SJSA1 (cell line): ENCODE data around the gene GRID1. TPM values are rescaled to one million over a fixed set of nuclear protein-coding genes. Genes with fewer than 3 reads are reported as not detected.

Experiments
- DNase-seq, 2 experiments: peaks; one replicate each; pipeline ENCODE4 v3.0.0-alpha.2; 2015 to 2020; ENCODE audit warnings: low spot score in 2 of 2, low read depth in 1 of 2
- H3K27ac ChIP-seq: fragments of 250-450 bp; sonication (Bioruptor Pico); 2 replicates; pipeline ENCODE4 v1.5.1; 2020; ENCODE audit warnings: mild to moderate bottlenecking, moderate library complexity
- H3K27me3 ChIP-seq: fragments of 250-450 bp; sonication (Bioruptor Pico); replicated peaks from 2 replicates; pipeline ENCODE4 v1.5.1; 2020; ENCODE audit warnings: mild to moderate bottlenecking, moderate library complexity
- H3K36me3 ChIP-seq: fragments of 250-450 bp; sonication (Bioruptor Pico); 2 replicates; pipeline ENCODE4 v1.5.1; 2020; ENCODE audit warnings: mild to moderate bottlenecking
- H3K4me1 ChIP-seq: fragments of 250-450 bp; sonication (Bioruptor Pico); replicated peaks from 2 replicates; pipeline ENCODE4 v1.6.1; 2021; ENCODE audit warnings: mild to moderate bottlenecking
- H3K4me3 ChIP-seq: fragments of 250-450 bp; sonication (Bioruptor Pico); 2 replicates; pipeline ENCODE4 v1.5.1; 2020; ENCODE audit warnings: mild to moderate bottlenecking
- H3K9me3 ChIP-seq: fragments of 250-450 bp; sonication (Bioruptor Pico); replicated peaks from 2 replicates; pipeline ENCODE4 v1.5.1; 2020; ENCODE audit warnings: mild to moderate bottlenecking
- total RNA-seq: library from RNA; depleted of rRNA; stranded (reverse); fragments of >200 nt; shearing (Covaris generic); gene quantifications from 2 replicates; pipeline ENCODE4 v1.2.3, GENCODE V29; 2014

GRID1 gene
- total RNA-seq, 1 experiment from 2014 or later: 0.05 TPM

DNA sequence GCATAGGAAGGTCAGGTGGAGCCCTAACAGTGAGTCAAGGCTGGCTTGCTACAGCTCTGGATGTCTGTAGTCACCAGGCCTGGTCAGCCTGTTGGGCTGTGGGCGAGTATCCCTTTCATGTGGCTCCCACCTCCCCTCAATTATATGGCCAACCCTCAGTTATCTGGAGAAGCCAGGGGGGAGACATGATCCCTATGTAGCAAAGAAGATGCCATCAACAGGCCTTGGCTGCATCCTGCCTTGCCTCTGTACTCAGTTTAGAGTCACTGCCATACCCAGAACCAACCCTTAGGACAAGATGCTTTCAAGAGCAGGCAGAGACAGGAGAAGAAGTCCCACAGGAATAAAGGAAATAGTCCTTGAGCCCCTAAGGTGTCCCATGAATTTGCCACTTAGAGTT lies 763.9 kb downstream of the GRID1 start:
- Histone ChIP-seq H3K27me3 (no peaks in the 10 kb centered on the region), H3K27ac (no peak overlapping the region), H3K4me1 (peaks cover 16% of the 10 kb centered on the region), H3K36me3 (no peaks in the 10 kb centered on the region), H3K4me3 (no peak overlapping the region), H3K9me3 (no peaks in the 10 kb centered on the region)
- peak in 1 of 2 experiments; percentile 19 for DNase-seq

DNA sequence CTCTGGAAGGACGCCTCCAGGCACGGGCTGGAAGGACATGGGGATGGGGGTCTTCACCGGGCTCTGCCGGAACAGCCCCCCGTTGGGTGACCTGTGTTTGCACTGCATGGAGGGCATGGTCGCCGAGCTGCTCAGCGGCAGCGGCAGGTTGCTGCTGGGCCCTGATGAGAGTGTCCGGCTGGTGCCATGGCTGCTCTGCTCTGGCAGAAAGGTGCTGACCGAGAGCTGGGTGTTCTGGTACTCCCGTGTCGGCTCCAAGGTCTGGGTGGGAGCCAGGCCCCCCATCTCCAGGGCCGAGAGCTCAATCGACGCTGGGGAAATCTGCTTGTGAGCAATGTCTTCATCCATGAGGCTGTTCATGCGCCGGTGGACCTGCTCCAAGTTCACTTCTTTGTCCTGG lies 764.3 kb downstream of the GRID1 start:
- H3K27ac ChIP-seq: no peak overlapping the region
- no peak overlapping the region for H3K4me3 ChIP-seq
- H3K27me3 ChIP-seq: 0 out of 2 replicates have a peak, but pooled peaks cover 2% of the 10 kb centered on the region
- DNase-seq: peak in 1 of 2 experiments; percentile 31
- H3K9me3 ChIP-seq: no peaks in the 10 kb centered on the region
- H3K4me1 ChIP-seq: peaks cover 16% of the 10 kb centered on the region
- no peaks in the 10 kb centered on the region for H3K36me3 ChIP-seq

DNA sequence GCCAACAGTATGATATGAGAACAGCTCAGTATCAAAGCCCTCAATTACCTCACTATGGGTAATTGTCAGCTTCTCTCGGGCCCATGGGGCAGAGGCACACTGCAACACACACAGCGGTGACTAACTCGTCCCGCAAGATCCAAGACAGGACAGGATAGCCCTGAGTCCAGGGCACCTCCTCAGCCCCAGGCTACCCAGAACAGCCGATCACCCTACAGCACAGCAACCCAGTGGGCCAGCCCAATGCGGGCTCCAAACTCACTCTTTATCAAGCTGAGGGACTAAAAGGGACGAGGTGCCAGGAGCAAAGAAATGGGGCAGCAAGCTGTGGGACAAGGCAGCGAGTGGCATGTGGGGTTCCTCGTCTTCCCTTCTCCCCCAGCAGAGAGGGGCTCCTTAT lies 765.1 kb downstream of the GRID1 start:
- H3K36me3 ChIP-seq: no peaks in the 10 kb centered on the region
- H3K27me3 ChIP-seq: 0 out of 2 replicates have a peak, but pooled peaks cover 2% of the 10 kb centered on the region
- H3K9me3 ChIP-seq: no peaks in the 10 kb centered on the region
- DNase-seq: peak in 1 of 2 experiments; percentile 25
- peaks cover 16% of the 10 kb centered on the region for H3K4me1 ChIP-seq
- no peak overlapping the region for H3K27ac ChIP-seq
- no peak overlapping the region for H3K4me3 ChIP-seq

DNA sequence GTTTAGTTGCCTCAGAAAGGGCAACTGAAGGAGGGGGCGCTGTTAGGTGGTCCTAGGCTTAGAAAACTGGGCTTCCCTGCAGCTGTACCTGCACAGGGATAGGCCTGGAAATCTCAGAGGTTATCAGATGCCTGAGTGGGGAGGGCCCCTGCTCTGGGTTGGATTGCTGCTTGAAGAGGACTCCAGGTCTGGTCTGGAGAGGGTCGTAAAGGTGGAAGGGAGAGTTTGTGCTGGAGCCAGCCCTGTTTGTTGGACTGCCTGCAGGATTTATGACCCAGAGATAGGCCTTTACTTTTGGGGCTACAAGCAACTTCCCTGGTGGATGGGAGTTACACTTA lies 765.9 kb downstream of the GRID1 start:
- no peaks in the 10 kb centered on the region for H3K36me3 ChIP-seq
- 0 out of 2 replicates have a peak, but pooled peaks cover 2% of the 10 kb centered on the region for H3K27me3 ChIP-seq
- no peak overlapping the region for H3K4me3 ChIP-seq
- no peaks in the 10 kb centered on the region for H3K9me3 ChIP-seq
- DNase-seq: no peak
- no peak overlapping the region for H3K27ac ChIP-seq
- peaks cover 16% of the 10 kb centered on the region for H3K4me1 ChIP-seq

DNA sequence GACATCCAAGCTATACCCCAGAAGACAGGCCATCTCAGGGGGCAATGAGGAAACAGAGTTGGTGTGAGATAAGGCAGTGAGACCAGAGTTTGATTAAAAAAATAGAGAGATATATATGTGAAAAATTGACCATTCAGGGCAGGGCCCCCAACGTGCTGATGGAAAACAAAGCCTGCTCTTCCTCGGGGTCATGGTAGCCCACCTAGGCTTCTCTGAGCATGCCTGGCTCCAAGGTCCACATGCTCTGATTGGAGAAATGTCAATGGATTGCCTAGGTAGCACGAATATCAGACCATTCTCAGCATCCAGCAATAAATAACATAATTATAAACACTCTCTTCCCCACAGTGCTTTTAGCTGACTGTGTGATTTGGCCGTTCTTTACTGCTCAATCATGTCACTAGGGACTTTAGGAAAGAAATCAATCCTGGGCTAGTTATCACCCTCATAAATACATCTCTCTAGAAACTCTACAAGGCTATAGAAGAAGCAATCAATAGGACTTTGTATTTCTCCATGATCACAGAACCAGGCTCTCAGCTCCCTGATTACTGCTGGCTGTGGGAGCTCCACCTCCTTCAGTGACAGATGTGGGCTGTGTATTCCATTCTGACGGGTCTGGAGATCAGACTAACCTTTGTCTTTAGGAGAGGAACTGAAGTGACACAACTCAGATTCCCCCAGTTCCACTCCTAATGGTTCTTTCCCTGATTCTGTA lies 766.4 kb downstream of the GRID1 start:
- no peaks in the 10 kb centered on the region for H3K9me3 ChIP-seq
- 0 out of 2 replicates have a peak, but pooled peaks cover 2% of the 10 kb centered on the region for H3K27me3 ChIP-seq
- H3K36me3 ChIP-seq: no peaks in the 10 kb centered on the region
- peaks cover 16% of the 10 kb centered on the region for H3K4me1 ChIP-seq
- H3K4me3 ChIP-seq: no peak overlapping the region
- peak in 1 of 2 experiments; percentile 8 for DNase-seq
- H3K27ac ChIP-seq: no peak overlapping the region

DNA sequence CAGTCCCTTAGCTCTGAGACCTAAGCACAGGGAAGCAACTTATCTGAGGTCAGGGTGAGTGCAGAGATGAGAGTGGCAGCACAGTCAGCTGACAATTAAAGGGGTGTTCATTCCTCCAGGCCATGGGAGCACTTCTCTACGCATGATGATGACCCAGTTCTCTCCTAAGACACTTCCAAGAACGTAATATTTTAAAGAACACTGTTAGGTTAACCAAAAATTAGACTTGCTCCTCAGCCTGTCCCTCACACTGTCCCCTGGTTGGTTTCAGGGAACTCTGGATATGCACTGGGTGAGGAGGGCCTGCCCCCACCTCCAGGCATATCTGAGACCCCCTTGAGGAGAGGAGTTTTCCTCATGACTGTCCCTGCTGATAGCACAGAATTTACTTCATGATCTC lies 767.5 kb downstream of the GRID1 start:
- no peaks in the 10 kb centered on the region for H3K9me3 ChIP-seq

DNA sequence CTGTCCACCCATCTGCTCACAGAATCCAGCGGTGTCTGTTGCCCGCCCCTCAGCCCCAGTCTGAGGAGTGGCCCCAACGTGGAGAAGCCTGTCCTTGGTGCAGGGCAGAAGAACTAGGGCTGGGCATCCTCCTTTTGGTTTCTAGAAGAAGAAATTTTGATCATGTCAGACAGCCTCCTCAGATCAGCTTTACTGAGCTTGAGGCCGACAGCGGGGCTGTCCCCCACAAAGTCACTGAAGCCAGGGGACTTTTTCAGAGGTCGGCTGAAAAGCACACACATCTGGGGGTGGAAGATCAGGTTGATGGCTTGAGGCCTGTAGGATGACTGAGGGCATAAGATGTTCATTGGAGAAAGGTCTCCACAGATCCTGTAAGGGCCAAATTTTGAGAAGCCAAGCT lies 767.9 kb downstream of the GRID1 start:
- Histone ChIP-seq H3K9me3 (no peaks in the 10 kb centered on the region), H3K27ac (no peak overlapping the region), H3K4me1 (peaks cover 11% of the 10 kb centered on the region), H3K27me3 (0 out of 2 replicates have a peak, but pooled peaks cover 2% of the 10 kb centered on the region), H3K4me3 (no peak overlapping the region), H3K36me3 (no peaks in the 10 kb centered on the region)
- peak in 1 of 2 experiments; percentile 28 for DNase-seq

More for the DNA sequence above, 767.5 kb downstream of the GRID1 start:
- Histone ChIP-seq H3K36me3 (no peaks in the 10 kb centered on the region), H3K27ac (no peak overlapping the region), H3K27me3 (0 out of 2 replicates have a peak, but pooled peaks cover 2% of the 10 kb centered on the region), H3K4me1 (peaks cover 15% of the 10 kb centered on the region), H3K4me3 (no peak overlapping the region)
- peak in 1 of 2 experiments; percentile 6 for DNase-seq

DNA sequence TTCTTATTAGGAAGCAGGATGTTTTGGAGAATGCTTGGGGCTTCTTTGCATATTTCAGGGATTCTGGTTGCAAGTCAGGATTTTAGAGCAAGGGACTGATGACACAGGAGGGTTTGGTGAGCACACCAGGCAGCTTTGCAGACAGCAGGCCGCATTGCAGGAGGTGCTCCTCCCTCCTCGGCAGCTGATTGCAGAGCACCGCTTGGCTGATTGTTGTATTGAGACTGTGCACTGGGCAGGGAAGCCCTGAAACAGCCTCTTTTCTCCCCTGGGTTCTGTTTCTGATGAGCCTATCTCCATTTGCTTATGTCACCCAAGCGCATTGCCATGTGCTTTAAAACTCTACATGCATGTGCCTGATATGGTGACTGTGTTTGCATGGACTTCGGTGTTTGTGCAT lies 769.6 kb downstream of the GRID1 start:
- H3K27me3 ChIP-seq: 0 out of 2 replicates have a peak, but pooled peaks cover 2% of the 10 kb centered on the region
- H3K27ac ChIP-seq: no peak overlapping the region
- no peak for DNase-seq
- H3K4me3 ChIP-seq: no peak overlapping the region
- no peaks in the 10 kb centered on the region for H3K4me1 ChIP-seq
- H3K9me3 ChIP-seq: no peaks in the 10 kb centered on the region
- no peaks in the 10 kb centered on the region for H3K36me3 ChIP-seq

DNA sequence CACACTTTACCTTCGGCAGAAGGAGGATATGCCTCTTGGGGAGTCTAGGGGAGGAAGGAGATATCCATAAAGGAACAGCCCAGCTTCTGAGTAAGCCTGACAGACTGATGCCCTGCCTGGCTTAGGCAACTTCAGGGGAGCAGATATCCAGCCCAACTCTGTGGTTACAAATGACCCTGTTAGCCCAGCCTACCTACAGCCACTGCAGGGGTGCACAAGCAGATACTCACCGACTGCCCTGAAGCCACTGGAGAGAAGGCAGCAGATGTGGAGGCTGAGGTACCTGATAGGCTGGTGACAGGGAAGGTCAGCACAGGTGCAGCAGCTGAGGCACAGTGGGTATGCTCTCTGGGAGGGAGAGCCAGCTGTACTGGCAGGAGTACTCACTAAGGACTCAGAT lies 770.2 kb downstream of the GRID1 start:
- no peak overlapping the region for H3K4me3 ChIP-seq
- no peaks in the 10 kb centered on the region for H3K36me3 ChIP-seq
- H3K4me1 ChIP-seq: no peaks in the 10 kb centered on the region
- no peak overlapping the region for H3K27ac ChIP-seq
- H3K27me3 ChIP-seq: 0 out of 2 replicates have a peak, but pooled peaks cover 2% of the 10 kb centered on the region
- no peaks in the 10 kb centered on the region for H3K9me3 ChIP-seq
- no peak for DNase-seq

DNA sequence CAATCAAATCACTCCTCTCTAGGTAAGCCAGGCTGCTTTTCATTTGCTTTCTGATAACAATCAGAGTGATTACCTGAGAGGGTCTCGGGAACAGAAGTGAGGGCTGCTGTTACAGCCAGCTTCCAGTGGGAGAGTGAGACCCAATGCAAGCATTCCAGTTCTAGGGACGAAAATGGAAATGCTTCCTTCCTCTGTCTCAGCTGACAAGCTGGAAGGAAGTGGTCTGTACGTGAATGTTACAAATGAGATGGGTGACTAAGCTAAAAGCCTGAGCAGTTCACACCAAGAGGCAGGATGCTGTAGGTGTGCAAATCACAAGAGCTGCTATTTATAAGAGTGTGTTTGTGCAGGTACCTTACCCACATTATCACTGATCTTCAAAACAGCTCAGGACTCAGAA lies 772.4 kb downstream of the GRID1 start:
- Histone ChIP-seq H3K36me3 (no peaks in the 10 kb centered on the region), H3K27me3 (0 out of 2 replicates have a peak, but pooled peaks cover 2% of the 10 kb centered on the region), H3K4me1 (no peaks in the 10 kb centered on the region), H3K9me3 (no peaks in the 10 kb centered on the region), H3K27ac (no peak overlapping the region), H3K4me3 (no peak overlapping the region)
- DNase-seq: no peak

DNA sequence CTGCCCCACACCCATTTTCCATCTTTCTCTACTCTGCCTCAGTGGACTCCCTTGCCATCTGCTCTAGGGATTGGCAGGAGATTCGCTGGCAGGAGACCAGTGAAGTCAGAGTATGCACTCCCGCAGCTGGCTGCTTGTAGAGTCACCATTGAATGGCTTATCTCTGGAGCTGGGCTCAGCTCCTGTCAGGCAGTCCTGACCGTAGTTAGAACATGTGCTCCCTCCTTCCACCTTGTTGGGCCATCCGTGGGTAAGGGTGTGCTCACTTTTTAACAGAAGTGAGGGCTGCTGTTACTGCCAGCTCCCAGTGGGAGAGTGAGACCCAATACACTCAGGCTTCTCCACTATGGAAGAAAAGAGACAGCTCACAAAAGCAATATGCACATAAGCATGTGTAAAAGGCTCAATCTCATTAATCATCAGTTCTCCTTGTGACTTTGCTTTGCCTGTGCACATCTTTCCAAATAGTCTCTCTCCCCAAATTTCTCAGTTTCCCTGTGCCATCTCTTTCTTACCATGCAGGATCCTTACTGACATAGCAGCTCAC lies 773.3 kb downstream of the GRID1 start:
- no peak overlapping the region for H3K4me3 ChIP-seq
- H3K27me3 ChIP-seq: 0 out of 2 replicates have a peak, but pooled peaks cover 2% of the 10 kb centered on the region
- DNase-seq: no peak
- H3K27ac ChIP-seq: no peak overlapping the region
- H3K36me3 ChIP-seq: no peaks in the 10 kb centered on the region
- H3K9me3 ChIP-seq: no peaks in the 10 kb centered on the region
- no peaks in the 10 kb centered on the region for H3K4me1 ChIP-seq

DNA sequence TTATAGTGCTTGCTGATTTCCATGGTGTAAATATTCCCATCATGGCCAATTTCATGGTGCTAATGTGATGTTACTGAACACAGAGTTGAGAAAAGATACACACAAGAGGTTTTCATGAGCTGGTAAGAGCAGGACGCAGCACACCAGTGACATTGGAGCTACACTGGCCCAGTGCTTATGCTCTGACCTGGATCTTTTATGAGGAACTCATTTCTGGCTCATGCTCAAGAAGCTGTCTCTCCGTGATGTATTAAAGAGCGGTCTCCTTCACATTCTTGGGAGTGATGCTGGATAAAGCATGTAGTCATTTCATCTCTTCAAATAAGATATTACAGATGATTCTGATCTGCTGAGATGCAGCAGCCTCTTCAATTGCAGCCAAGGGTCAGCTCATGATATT lies 785.2 kb downstream of the GRID1 start:
- Histone ChIP-seq H3K36me3 (no peaks in the 10 kb centered on the region), H3K27ac (no peak overlapping the region), H3K4me3 (no peak overlapping the region), H3K9me3 (no peaks in the 10 kb centered on the region), H3K27me3 (no peaks in the 10 kb centered on the region), H3K4me1 (no peaks in the 10 kb centered on the region)
- DNase-seq: no peak

DNA sequence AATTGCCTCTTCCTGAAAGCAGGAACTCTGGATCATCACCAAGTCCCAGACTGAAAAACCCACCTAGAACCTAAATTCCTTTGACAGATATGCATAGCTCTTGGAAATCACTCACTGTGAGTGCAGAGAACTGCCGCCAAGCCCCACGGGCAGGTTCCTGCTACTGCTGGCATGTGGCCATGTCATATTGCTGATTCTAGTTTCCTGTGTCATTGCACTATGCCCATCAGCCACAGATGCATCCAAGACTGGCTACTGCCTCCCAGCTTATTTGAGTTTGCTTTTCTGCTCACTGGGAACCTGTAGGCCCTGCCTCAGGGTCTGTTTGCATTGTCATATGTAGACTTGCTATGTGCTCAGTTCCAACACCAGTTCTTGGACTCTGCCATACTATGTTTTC lies 786.0 kb downstream of the GRID1 start:
- DNase-seq: no peak
- Histone ChIP-seq H3K4me1 (no peaks in the 10 kb centered on the region), H3K27ac (no peak overlapping the region), H3K27me3 (no peaks in the 10 kb centered on the region), H3K36me3 (no peaks in the 10 kb centered on the region), H3K4me3 (no peak overlapping the region), H3K9me3 (no peaks in the 10 kb centered on the region)

DNA sequence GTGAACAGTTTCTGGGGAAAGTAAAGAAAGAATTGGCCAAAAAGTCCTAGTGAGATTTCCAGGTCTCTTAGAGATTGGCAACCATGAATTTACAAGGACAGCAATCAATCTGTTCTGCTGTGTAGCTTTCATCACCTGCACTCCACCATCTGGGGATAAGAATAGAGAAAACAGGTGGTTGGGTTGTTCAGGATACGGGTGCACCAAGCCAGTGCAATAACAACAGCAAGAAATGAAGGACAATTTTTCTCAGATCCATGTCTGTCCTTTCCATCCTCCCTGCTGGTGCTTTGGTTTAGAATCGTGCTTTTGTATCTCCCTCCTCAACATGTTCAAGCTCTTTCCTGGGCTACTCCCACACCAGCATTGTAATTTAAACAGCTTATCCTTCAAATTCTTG lies 787.7 kb downstream of the GRID1 start:
- Histone ChIP-seq H3K27me3 (no peaks in the 10 kb centered on the region), H3K4me1 (no peaks in the 10 kb centered on the region), H3K36me3 (no peaks in the 10 kb centered on the region), H3K9me3 (no peaks in the 10 kb centered on the region), H3K27ac (no peak overlapping the region), H3K4me3 (no peak overlapping the region)
- no peak for DNase-seq
